HG03354 (cell line): Measurements from ENCODE around the gene IP6K2.

Source experiments
- ATAC-seq: cut with Tn5 transposase; IDR thresholded peaks from one replicate; pipeline ENCODE4 v1.9.1; 2021; ENCODE audit warnings: mild to moderate bottlenecking; ENCODE audit not compliant: unreplicated experiment, poor library complexity, severe bottlenecking

The IP6K2 gene

GRCh38 chr3:48648188-48648850, 68.7 kb downstream of the IP6K2 start:
- ATAC-seq = no peak

GRCh38 chr3:48647714-48648113, 69.3 kb downstream of the IP6K2 start:
- ATAC-seq = no peak

DNA sequence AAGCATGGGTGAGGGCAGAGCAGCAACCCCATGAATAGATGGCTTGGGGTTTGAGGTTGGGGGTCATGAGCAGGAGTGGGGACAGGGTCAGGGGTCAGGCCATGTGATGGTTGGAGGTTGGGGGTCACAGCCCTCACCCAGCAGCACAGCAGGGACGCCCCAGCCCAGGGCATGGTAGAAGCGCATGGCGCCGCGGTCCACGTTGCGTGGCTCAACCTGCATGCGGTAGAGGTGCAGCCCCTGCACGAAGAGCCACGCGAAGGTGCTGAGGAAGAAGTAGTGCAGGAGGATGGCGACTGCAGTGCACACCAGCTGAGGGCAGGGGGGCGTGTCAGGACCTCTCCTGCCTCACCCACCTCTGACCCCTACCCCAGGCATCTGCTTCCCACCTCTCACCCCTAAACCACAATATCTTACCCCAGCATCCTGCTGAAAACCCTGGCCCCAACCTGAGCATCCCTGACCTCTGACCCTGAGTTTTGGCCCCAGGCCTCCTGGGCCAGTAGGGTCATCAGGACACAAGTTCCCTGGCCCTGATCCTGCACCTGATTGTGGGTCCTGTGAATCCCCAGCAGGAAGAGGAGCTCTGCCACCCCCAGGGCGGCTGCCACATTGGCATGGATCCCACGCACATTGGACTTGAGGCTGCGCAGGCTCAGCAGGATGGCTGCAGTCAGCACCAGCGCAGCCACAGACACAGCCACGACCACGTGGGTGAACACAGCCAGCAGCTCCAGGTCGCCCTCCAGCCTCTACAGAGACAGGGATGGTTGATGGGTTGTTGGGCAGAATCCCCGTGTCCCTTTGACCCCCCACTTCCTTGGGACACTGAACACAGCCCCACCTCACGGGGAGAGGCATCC, 71.9 kb downstream of the IP6K2 start:
- ATAC-seq = no peak

GRCh38 chr3:48642605-48643004, 74.4 kb downstream of the IP6K2 start:
- no peak for ATAC-seq

GRCh38 chr3:48641396-48641795, 75.6 kb downstream of the IP6K2 start:
- ATAC-seq = no peak

- ATAC-seq = no peak
Measured at GRCh38 chr3:48639944-48640606, 76.9 kb downstream of the IP6K2 start.
